Ramos (cell line): ENCODE data around the gene WNT5A.

Experiments
- in situ Hi-C: fragments of 300-500 bp; cut with MboI; formaldehyde crosslinking; loops from one replicate; pipeline ENCODE4 v1.14.3; 2022; ENCODE audit warnings: low sequenced_read_pairs; ENCODE audit not compliant: unreplicated experiment

WNT5A gene

DNA sequence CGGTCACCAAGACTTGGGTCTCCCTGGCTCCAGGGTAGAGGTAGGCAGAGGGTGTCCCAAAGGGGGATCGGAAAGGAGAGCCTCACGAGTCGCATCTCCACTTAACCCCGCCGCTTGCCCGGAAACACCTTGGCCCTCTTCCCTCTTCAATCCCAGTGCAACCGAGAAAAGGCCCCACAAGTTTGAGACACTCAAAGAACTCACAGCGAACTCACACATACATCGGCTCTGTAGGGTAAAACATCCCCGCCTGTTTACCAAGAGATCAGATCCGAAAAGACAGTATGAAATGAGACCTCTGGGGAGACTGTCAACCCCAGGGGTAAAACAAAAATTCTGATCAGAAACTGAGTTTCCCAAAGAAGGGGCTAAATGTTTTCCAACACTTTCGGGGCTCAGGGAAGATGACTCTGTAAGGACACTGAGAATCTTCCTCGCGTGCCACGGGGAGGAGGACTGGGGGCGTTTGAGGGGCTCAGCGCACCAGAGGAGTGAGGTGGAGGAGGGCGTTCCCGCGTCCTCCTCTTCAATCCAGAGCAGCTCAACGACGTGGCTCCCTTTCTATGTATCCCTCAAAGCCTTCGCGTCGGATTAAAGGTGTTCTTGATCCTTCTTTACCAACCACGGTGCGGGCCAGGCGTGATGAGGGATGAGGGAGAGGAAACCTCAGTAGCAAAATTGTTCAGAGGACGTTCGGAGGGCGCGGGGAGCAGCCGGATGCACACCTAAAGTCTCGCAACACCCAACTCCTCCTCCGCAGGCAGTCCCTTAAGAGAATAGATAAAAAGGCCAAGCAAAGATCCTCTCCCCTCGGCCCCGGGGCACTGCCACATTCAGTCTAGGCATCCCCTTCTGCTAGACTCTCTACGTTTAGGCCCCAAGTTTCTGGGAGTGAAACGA, 3.7 kb downstream of the WNT5A start:
- in situ Hi-C loops: no loop called here

DNA sequence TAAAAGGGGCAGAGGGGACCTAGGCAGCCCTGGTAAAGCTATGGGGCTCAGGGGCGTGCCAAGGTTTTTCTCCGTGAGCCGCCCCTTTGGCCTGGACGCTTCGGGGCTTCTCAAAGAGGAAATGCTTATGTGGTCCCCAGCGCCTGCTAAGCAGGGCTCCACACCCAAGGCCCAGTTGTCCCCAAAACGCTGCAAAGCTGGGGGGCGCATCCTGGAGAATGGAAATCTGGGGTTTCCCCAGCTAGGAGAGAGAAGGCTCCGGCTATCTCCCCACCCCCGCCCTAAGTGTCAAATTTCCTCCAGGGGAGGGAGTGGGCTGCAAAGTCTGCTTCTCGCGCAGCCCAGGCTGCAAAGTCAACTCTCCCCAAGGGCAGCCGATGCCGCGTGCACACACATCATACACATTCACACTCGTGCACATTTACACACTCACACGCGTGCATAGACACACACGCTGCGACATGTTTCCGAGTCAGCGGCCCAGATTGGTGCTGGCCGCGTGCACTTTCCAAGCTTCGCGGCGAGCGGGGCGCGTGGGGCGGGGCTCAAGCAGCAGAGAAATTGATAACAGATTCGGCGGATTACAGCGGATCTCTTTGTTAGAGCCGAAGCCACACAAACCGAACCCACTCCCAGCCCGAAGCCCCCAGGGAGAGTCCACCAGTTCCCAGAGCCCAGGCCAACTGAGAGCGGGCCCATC, 4.5 kb downstream of the WNT5A start:
- in situ Hi-C loops: no loop called here

DNA sequence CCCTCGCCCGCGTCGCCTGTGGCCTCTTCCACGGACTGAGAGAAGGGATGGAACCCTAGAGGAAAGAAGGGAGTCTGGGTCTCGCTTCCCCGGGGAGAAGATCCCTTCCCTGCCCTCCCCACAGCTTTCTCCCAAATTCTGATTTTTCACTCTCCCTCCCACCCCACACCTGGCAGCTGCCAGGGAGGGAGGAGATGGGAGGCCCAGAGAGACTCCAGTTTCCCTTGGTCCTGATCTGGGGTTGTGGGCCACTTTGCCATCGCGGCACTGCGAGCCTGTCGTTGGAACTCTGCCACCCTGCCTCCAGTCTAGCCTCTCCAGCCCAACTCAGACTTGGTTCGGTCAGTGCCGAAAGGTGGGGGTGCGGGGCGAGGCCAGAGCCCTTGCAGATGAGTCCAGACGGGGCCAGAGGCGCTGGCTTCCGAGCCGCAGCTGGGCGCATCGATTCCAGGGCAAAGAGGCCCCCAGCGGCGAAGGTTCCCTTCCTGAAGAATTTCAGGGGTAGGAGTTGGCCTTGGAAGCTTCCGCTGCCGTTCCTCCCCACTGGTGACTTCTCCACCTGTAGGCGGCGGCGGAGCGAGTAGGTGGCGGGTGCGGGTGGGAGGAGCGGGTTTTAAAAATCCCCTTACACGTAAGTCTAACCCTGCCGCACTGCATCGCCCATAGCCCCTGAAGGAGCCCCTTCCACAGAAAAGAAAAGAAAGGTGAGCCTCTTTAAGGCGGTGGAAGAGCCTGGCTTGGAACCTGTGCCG, 5.2 kb downstream of the WNT5A start:
- in situ Hi-C loops: no loop called here

DNA sequence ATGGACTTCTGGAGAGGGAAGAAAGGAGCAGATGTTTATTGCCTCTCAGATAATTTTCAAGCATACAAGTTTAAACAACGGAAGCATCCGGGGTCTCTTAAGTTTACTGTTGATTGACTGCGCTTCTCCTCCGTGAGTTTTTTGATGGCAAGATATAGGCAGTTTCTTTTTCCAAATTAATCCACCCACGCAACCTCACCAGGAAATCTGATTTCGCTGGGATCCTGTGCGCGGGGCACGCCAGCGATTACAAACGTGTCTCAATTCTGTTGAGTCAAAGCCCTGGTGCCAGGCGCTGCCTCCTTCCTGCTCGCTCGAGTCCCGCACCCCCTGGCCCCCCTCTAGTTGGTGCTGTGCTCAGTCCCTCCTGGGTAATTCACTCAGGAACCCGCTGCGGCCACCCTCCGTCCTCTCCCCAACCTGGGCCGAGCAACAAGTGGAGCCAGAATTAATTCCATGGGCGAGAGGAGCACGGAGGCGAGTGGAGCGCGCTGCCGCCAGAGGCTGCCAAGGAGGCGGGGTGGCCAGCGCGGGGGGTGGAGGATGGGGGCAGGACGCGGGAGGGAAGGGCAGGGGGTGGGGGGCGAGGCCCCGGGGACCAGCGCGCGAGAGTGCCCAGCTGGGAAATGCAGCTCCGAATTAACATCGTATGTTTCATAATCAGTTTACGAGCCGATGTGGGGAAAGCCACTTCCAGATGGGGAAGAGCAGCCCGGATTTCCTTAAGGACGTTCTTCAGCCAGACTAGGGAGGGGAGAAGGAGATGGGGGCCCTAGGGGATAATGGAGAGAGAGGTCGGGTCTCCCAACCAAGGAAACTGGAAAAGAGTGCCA, 6.0 kb downstream of the WNT5A start:
- in situ Hi-C loops: no loop called here

DNA sequence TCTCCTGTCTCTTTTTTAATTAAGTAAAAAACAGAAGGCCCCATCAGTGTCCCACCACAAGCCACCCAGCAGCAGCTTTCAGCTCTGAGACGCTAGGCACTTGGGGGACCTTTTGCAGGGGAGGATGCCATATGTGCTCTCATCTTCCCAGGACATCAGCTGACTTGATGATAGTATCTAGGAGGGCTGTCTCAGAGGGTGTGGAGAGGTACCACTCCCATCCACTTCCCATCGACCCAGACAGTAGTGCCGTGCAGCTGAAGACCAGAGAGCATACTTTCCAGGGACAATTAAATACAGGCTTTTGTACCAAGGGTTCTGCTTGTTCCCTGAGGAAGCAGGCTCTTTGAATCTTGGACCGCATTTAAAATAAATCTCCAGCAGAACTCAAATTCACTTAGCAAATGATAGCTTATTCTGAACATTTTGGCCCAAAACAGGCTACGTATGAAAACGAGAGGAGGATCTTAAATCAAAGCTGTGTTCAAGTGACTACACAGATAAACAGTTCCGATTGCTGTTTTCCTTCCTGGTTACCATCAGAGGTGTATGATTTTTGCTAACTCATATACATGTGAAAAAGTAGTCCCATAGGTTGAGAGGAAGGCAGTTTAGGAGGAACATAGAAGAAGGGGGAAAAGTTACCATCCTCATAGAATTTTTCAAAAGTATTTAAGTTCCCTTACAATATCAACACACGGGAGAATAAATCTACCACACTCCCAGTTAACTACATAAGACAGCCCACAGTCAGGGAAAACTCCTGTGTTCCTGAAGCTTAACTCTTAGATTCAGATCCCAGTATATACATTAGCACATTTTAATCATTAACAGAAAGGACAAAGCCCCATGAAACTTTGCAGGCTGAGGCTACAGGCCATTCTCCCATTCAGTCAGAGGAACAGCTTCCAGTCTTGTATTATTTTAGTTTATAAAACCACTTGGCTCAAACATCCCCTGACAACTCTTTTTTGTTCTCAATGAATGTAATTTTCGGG, 9.5 kb downstream of the WNT5A start:
- in situ Hi-C loops: no loop called here

DNA sequence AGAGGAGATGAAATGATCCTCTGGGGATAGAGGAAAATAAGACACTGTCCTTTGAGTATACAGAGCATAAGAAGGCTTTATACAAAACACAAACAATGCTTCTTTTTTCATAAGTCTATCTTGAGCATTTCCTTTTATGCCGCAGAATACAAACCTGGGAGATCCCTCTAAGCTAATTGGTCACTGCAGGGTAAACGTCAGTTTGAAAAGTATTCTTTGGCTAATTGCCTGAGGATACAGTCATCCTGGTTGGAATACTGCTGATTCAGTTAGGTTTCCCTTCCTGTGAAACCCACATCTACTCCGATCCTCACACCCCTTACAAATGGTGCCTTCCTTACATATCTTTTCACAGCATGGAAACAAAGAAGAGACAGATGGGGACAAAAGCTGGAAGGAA, 10.6 kb downstream of the WNT5A start:
- in situ Hi-C loops: no loop called here

DNA sequence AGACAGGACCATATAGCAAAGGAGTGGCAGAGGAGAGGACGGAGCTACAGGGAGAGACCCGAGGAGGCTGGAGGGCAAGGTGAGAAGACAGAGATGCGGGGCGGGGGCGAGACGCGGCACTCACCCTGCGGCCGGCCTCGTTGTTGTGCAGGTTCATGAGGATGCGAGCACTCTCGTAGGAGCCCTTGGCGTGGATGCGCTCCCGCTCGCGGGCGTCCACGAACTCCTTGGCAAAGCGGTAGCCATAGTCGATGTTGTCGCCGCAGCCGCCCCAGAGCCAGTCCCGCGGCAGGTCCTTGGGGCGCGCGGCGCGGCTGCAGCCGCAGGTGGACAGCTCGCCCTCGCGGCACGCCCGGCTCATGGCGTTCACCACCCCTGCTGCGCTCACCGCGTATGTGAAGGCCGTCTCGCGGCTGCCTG, 12.9 kb downstream of the WNT5A start:
- in situ Hi-C loops: no loop called here

DNA sequence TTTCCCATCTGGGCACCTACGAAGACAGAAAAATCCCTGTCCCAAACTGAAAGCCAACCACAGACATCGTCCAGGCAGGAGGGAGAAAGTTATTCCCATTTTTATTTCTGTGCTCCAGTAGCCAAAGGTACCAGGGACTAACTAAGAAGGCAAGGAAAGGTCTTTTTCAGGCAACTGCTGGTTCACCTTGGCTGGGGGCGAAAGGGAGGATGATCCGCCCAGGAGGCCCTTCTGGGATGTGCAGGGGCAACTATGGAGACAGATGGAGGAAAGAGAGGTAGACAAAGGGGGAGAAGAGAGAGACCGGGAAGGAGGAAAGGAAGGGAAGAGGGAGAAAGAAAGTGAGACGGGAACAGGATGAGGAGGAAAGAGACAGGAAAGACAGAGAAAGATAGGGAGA, 13.3 kb downstream of the WNT5A start:
- in situ Hi-C loops: no loop called here

DNA sequence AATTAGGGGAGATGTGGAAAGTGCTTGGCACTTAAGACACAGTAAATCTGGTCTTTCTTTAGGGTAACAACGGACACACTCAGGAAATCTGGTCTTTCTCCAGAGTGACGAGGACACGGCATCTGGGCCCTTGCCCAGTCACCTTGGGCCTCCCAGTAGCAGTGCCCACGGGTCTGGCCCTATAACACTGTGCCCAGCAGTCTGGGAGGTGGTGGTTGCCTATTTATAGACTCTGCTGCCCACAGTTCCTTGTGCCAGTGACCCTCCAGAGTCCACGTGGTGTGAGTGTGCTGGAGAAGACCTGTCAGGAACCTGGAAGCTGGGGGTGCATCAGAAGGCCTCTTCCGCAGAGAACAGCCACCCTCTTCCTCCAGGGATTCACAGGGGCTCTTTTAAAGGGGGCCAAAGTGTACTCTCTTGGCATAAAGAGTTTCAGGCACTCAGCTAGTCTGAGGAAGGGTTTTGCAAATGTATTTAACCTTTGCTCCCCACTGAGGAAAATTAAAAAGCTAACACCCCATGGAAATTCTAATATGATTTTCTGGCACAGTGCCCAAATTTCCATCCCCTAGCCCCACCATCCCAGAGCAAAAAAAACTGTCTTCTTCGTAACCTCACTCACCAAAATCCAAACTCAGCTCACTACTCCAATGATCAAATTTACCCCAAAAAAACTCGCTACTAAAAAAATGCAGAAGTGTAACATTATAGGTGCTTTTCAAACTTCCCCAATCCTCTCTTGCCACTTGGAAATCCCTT, 15.4 kb downstream of the WNT5A start:
- in situ Hi-C loops: no loop called here

DNA sequence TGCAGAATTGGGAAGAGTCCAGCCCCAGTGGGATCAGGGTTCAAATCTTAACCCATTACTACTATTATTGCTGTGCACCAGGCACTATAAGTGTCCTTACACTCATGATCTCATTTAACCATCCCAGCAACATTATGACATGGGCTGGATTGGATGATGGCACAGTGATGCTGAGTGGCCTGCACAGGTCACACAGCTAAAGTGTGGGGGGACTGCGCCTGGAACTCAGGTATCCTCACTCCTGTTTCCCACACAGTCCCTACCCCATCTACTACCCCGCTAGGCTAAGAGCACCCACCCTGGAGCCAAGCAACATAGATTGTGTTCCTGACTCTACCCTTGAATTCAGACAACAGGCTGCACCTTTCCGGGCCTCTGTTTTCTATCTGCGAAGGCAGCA, 16.0 kb downstream of the WNT5A start:
- in situ Hi-C loops: no loop called here

DNA sequence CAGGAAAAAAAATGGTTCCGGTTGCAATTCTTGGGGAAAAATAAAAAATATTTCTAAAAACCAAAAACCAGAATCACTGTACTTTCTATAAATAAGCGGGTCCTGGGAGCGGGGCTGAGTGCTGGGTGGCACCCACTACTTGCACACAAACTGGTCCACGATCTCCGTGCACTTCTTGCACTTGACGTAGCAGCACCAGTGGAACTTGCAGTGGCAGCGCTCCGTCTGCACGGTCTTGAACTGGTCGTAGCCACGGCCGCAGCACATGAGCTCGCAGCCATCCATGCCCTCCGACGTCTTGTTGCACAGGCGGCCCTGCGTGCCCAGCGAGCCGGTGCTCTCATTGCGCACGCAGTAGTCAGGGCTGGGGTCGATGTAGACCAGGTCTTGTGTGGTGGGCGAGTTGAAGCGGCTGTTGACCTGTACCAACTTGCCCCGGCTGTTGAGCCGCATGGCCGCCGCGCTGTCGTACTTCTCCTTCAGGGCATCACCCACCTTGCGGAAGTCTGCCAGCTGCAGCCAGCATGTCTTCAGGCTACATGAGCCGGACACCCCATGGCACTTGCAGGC, 17.1 kb downstream of the WNT5A start:
- in situ Hi-C loops: no loop called here

DNA sequence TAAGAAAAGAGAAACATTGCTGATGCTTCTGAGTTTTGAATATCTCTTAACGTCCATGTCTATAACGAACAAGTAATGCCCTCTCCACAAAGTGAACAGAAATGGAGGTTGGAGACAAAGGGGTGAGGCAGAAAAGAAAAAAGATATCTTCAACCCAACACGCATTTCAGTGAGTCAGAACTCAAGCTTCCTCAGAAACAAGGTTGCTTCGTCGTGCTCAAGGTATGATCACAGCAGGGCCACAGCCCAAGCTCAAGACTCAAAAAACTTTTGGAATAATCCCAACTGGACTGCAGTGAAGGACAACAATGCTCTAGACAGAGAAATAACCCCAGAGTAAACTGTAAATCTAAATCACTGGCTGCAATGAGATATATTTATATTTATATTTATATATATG, 18.9 kb downstream of the WNT5A start:
- in situ Hi-C loops: no loop called here

DNA sequence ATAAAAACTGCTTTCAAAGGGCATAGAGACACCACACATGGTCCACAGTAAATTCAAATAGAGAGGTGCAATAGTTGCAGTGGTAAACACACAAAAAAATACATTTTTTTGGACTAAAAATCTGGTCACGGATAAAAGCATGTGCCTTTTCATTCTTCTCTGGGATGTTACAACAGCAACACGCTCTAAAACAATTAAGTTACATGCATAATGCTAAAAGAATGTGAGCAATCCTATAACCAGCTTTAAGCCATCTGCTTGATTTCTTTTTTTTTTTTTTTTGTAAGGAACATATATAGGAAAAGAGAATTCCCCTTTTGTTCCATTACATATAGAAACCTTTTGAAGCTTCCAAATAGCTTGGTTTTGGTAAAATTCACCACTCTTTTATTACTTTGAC, 20.0 kb downstream of the WNT5A start:
- in situ Hi-C loops: no loop called here

DNA sequence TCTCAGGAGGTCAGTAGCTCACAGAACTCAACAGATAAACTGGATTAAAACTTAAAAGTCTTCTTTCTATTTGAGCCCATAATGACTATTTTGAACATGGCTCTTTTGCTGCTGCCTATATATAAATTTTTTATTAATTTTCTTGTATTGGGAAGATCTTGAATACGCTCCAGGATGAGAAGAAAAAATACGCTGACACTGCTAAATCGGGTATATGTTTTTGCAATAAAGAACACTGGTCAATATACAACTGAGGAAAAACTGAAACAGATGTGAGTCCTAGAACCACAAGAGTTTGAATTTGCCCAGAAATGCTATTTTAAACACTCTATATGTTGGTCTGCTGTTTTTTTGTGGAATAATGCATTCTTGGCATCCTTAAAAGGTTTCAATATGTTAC, 20.6 kb downstream of the WNT5A start:
- in situ Hi-C loops: no loop called here

DNA sequence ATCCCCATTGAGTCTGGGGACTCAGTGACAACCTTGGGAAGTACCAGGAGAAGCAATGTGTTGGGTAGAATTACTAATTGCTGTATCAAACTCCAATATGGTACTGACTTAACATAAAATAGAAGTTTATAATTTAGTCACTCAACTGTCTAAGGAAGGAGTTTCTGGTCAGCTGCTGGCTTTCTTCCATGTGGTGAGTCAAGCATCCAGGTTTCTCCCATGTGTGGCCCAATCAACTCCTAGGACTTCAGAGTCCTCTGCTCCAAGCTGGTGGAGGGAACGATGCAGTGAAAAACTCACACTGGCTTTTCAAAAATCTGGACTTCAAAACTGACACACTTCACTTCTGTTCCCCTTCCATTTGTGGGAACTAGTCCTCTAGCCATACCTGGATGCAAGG, 25.2 kb downstream of the WNT5A start:
- in situ Hi-C loops: no loop called here

DNA sequence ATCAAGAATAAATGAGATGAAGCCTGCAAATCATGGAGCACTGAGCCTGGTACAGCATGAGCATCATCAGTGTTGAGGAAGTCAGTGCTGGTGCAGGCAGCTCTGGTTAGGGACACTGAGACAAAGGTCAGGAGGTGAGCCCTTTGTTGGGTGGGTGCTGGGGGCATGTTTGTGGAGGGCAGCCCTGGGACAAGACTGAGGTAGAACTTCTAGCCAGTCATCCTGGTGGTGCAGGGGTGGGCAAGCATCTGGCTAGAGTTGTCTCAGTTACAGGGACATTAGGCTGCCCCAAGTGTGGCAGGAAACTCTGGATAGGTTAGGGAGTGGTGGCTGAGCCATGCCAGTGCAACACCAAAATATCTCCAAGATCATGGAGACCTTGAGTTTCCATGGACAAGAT, 27.3 kb downstream of the WNT5A start:
- in situ Hi-C loops: no loop called here

DNA sequence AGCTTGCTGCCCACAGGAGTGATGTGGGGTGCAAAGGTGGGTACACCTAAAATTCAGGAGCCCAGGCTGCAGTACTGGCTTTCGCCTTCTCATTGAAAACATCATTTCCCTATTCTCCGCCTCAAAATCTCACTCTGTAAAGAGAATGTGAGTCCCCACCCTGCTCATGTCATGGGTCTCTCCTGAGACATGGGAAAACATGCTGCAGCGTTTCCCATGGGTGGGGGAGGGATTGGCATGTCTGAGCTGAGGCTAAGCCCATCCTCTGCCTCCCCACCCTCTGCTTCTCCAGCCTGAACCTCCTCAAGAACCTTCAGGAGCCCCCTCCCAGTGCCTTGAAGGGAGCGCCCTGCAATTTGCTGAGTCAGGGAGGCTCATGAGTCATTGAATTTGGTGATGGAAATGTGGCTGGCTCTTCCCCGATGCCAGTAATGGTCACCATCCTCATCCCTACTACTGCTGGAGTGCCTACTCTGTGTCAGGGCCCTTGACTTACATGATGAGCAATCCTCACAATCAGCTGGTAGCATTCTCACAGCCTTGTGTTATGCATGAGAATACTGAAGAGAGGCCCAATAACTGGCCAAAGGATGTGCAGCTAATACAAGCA, 28.8 kb downstream of the WNT5A start:
- in situ Hi-C loops: no loop called here

DNA sequence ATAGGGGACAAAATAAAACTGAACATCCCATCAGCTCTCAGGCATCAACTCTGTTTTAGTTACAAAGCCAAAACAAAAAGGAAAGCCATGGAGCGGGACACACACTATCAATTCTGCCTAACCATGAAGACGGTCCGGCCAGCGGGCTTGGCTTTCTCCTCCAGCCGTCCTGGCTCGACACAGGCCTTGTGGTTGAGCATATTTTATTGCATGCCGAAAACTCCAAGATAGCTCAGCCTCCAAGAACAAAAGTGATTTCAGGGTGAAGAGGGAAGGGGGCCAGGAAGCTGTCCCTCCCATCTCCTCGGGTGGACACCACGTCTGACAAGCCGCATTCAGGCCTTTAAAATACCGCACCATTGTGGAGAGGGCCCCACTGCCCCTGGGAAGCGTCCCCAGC, 31.2 kb downstream of the WNT5A start:
- in situ Hi-C loops: no loop called here
